NCI-H1105 (cell line): ENCODE data around the gene WDR48.
A peak's percentile ranks its signal among the peaks of the same experiment; 100 is the strongest.
"Not testable (repeated sequence)": the region's sequence is repeated elsewhere in the genome, so short reads cannot be mapped to it uniquely, and the experiment has no call there.

ENCODE experiments used
- DNase-seq: peaks from one replicate; lab custom pipeline; 2025; lab: John Stamatoyannopoulos, UW

Gene WDR48

DNA sequence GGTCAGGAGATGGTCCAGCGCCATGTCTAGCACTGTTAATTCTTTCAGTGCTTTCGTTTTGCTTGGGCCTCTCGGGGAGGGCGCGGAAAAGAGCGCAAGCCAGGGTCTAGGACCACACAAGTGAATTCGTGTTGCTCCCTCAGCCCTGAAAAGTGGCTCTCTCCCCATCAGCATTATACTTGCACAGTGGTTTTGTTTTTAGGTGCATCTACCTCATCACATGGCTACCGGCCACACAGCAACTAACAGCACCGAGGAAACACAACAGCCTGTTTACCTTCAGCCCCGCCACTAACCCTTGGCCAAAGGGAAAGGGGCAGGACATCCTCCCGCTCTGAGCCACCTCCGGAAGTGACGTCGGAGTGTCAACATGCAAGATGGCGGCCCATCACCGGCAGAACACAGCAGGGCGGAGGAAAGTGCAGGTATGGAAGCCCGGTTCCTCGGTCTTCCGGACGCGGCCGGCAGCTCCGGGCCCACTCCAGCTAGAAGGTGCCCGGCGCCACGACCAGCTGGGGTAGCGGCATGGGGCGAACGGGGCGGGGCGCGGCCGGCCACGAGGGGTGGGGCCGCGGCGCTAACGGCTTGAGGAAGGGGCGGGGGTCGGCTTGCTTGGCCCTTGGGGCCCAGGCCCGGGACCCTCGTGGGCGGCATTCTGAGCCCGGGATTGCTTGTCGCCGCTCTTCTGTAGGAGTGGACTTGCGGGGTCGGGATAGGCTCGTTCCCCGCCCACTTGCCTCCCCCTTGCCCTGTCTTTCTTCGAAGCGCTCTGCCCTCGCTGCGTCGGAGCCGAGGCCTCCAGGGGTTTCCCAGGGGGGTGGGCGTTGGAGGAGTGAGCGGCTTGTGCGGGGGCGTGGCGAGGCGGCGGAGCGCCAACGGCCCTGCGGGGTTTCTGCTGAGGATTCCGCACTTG lies at the start of gene WDR48, which contains the start of gene SCN11A:
WDR48 (plus strand) TSS at position 368 of the 913 bp plus-strand sequence; CDS start at position 378, 10 bp downstream.
SCN11A (minus strand) TSS at position 296 of the 913 bp plus-strand sequence. CDS start 101,582 bp downstream, outside the sequence.
- DNase-seq, result peak; percentile 74

DNA sequence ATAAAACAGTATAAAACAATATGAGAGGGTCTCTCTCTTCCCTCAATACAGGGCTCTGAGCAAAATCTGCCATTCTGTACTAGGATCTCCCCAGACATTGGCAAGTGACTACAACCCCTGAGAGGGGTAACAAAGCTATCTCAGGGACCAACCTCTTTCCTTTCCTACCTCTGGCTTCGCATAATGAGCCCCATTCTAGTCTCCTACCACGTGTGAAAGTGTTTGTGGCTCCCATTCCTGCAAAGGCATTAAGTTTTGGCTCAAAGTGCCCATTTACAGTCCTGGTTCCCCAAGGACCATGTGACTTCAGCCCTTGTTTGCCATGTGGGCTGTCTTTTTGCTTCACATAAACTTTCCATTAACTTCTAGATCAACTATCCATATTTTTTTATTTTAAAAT lies 46.5 kb upstream of the WDR48 start:
- no peak for DNase-seq

DNA sequence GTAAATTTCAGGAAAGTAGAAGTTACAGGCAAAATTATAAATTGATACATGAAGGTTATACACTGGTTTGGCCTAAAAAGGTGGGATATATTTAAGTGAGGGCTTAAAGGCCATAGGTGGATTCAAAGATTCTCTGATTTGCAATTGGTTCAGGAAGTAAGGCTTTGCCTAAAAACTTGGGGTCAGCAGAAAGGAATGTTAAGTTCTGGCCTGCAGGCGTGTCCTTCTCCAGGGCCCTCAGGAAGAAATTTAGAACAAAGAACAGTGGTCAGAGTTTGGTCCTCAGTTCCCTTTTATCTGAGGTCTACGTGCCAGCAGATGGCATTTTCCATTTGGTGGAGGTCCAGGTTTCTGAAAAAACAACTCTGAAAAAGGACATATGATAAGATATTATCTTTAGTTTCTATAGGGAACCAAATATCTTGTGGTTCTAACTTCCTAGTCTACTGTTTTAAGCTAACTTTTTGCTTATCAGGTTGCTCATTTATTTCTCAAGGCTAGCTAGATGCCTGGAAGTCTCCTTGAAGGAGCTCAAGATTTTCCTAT lies 40.6 kb upstream of the WDR48 start:
- DNase-seq, result no peak

DNA sequence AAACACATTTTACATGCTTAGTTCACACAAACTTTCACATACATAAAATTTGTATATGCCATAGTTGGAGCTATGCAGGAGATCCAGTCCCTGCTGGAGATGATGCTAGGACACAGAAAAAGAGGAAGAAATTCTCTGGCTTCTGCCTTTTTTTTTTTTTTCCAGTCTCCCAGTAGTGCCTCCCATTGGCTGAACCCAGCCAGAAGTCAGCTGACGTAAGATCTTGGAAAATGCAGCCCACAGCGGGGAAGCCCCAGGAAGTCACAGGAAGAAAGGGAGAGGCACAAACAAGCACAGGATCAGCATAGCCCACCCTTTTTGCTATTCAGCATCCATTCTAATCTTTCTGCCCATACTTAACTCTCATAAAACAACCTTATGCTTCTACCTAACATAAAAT lies 38.5 kb upstream of the WDR48 start:
- no peak for DNase-seq

DNA sequence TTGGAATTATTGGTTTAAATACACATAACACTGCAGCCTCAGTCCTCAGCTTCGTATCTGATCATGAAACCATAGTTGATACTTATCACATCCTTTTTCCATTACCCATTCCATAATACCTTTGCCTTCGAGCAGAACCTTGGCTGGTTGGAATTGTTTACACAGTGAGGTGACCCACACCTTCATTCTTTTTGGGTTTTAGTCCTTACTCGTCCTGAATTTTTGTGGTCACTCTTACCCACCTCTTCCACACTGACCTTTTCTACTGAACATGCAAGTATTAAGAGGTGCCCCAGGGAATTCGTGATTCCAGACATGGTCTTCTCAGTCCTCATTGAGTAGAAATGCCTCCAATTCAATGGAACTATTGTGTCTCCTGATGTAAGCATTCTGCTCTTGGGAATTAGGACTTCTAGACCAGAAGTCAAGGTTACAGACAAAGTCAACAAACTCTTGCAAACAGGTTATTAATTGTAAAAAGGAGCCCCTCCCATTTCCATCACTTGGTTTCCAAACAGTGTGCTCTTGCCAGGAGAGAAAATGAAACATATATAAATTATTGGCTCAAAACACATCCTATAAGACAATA lies 37.8 kb upstream of the WDR48 start:
- no peak for DNase-seq

DNA sequence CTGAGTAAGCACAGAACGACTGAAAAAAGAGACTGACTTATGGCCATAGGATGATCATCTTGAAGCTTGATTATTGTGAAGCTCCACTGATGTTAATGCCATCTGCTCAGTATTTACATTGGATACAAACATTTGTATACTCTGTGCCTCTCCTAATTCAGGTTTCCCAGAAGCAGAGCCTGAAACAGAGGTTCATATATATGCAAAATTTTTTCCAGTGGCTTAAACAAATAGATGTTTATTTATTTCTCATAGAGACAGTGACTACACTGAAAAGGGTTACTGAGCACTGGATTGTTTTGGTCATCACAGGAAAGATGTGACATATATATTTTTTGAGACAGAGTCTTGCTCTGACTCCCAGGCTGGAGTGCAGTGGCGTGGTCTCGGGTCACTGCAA lies 36.4 kb upstream of the WDR48 start:
- no peak for DNase-seq

DNA sequence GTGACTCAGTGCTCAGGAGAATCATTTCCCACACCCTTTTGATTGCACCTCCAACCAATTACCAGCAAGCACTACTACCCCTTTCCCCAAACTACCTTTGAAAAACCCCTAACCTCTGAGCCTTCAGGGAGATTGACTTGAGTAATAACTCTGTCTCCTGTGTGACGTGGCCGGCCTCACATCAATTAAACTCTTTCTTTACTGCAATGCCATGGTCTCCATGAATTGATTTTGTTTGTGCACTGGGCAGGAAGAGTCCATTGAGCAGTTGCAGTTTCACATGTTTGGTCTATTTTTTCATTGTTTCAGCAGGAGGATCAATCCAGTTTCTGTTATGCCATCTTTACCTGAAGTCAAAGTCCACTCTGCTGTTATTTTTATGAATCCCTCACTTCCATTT lies 32.5 kb upstream of the WDR48 start:
- no peak for DNase-seq

DNA sequence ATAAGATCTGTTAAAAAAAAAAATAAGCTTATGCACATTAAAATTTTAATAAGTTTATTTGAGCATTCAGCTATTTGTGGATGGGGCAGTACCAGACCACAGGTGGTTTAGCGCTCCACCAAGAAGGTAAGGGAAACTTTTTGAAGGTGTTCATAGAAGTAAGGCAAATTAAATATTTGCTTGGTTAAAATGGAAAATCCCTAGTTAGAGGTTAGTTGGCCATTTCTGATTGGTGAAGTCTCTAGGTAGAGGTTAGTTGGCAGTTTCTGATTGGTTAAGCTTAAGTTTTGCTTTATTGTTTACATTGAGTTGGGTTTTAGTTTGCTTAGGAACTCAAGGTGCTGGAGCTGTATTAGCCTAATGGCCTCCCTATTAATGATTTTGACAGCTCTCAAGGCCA lies 30.8 kb upstream of the WDR48 start:
- no peak for DNase-seq

DNA sequence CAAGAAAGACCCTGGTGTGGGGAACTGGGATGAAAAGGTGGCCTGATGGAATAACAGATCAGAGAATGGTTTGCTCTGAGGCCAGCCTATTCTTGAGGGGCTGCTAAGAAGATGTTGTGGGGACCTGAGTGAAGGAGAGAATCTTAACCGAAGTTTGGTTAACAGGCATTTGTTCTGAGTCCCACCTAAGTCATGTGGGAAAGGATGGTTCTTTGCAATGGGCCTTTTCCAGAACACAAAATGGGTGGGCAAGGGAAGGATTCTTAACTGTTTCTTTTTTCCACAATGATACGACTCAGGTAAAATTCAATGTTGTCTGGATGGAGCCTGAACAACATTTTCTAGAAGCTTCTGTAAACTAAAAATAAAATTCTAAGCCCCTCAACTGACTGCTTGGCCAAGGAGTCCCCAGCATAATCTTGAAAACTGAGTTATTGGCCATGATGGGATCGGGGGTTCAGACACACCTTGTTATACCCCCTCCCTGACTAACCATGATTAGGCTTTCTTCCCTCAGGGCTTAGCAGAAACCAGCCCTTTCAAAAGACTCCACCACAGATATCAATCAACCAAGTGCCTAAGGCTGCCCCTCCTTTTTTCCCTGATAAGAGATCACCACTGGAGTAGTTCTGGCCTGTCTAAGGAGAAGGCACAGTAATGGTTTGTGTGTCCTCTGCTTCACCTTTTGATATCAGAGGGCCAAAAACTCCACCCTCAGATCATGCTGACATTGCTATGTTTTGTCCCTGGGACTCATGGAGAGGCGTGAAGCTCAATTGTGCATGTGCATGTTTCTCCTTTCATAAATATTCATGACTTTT lies 30.1 kb upstream of the WDR48 start:
- DNase-seq, result no peak

DNA sequence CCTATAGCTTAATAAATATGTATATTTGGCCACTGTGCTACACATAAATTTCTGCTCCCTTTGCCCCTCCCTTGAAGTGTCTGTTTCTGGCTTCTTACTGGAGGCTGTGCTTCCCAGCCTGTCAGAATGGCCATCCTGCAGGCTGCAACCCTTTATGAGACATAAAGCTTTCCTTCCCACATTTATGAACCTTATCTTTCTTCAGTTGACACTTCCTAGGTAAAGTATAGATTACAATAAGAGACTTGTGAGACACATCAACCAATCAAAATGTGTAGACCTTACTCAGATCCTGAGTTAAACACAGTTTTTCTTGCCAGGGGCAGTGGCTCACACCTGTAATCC lies 29.6 kb upstream of the WDR48 start:
- DNase-seq, result no peak

DNA sequence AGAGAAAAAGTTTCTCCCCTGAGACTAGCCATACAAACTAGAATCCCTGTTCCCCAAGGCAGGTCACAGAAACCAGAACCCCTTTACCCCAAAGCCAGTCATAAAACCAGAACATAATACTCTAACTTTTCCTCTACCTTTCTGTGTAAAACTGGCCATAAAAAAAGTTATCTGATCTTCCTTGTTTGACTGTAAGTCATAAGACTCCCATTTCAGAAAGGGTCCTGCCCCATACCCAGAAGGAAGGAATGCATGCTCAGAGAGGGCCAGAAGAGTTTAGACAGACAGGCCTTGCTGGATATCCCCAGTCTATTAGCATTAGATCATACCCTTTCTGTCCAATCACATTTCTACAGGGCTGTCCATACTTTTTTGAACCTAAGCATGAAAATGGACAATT lies 27.3 kb upstream of the WDR48 start:
- DNase-seq, result no peak

DNA sequence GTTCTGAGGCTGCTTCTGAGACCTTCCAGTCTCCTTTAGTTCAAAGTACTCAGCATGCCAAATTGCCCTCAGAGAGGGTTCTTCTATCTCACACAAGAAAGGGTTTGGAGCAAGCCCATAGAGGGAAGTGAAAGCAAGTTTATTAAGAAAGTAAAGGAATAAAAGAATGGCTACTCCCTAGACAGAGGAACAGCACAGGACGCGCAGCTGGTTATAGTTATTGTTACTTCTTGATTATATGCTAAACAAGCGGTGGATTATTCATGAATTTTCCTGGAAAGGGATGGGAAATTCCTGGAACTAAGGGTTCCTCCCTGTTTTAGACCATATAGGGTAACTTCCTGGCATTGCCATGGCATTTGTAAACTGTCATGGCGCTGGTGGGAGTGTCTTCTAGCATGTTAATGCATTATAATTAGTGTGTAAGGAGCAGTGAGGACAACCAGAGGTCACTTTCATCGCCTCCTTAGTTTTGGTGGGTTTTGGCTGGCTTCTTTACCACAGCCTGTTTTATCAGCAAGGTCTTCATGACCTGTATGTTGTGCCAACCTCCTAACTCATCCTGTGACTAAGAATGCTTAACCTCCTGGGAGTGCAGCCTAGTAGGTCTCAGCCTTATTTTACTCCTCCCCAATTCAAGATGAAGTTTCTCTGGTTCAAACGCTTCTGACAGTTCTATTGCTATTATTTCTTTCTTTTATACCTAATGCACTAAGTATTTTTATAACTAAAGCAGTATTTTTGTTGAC lies 26.4 kb upstream of the WDR48 start:
- DNase-seq, result no peak

DNA sequence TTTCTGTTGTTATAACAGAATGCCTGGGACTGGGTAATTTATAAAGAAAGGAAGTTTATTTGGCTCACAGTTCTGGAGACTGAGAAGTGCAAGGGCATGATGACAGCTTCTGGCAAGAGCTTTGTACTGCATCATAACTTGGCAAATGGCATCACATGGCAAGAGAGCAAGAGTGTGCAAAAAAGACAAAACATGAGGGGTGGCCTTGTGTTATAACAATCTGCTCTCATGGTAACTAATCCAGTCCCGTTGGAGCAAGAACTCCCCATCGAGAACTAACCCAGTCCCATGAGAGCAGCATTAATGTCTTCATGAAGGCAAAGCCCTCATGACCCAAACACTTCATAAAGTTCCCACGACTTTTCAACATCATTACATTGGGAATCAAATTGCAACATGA lies 23.3 kb upstream of the WDR48 start:
- DNase-seq, result no peak

DNA sequence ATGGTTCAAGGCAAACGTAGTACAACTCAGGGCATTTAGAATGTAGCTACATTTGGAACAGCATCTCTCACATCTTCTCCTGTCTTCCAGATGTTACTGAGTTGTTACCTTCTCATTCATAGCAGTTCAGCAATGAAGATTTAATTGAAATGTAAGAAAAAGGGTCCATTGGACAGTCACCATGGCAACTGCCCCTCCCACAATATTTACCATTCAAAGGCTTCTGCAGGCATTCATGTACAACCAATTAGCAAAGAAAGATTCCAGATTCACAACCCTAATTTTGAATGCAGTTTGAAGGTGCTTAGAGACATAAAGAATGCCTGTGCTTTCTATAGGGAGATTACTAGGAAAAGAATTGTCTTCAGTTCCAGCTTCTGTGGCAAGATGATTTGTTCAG lies 22.3 kb upstream of the WDR48 start:
- DNase-seq, result no peak

DNA sequence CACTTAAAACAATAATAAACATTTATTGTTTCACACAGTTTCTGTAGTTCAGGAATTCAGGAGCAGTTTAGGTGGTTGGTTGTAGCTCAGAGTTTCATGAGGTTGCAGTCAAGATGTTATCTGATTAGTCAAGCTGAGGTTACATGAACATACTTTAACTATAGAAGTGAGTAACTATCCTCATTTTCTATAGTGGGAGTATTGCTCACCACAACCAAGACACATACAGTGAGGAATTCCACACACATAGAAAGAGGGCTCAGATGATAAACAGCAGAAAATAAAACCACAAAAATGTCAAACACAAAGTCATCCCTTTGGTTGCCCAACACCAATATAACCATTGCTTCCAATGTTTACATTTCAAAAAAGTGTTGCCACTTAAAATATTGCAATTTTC lies 13.7 kb upstream of the WDR48 start:
- DNase-seq, result no peak

DNA sequence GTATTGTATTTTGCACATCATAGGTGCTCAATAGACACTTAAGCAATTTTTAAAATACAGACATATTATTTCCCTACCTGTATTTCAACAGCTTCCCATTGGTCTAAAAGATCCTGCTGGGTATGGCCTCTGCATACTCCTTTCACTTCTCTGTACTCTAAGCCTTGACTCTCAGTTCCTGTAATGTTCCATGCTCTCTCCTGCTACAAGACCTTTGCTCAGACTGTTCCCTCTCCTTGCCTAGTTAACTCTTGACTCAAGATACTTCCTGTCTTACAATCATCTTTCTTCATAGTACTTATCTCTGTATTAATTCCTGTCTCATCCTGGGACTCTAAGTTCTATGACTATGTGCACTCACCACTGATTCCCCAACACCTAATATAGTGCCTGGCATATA lies 1.8 kb upstream of the WDR48 start:
- DNase-seq, result no peak

DNA sequence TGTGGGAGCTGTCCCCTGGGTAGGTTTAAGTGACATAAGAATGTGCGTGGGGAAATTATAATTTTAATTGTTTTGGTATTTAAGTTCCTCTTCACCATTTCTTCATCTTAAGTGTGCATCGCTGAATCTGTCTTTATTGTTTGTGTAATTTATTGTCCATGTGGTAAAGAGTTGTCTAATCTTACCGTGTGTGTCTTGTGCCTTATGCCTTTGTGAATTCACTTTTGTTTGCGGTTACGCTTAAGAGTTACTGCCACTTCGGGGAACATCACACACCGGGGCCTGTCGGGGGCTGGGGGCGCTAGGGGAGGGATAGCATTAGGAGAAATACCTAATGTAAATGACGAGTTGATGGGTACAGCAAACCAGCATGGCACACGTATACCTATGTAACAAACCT lies 767 bp downstream of the WDR48 start:
- DNase-seq, result no peak

DNA sequence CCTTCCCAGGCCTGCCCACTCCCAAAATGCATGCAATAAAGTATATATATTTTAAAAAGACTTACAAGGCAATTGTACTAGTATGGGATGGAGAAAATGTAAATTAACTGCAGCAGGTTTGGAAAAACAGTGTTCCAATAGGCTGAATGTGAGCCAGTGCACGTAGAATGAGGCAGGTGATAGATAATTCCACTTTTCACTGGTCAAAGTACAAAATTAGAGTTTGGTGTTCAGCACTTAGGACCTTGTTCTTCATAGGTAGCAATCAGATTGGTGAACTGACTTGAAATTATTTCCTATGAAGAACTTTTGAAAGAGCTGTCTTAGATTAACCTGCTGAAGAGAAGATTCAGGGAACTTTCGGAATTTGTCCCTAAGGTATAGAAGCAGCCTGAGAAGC lies 1.9 kb downstream of the WDR48 start:
- DNase-seq, result no peak

DNA sequence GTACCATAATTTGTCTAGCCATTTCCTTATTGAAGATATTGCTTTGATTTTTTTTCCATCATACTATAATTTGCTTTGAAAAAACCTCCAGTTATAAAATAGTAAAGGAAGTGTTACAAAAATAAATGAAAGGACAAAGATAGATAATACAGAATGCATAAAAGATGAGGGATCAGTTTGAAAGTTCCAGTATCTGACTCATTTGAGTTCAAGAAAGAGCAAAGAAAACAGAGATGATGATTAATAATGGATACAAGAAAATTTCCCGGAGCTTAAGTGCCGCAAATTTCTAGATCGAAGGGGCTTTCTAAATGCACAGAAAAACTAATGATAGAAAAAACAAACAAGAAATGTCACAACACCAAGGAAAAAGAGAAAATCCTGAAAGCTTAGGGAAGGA lies 4.3 kb downstream of the WDR48 start:
- no peak for DNase-seq

DNA sequence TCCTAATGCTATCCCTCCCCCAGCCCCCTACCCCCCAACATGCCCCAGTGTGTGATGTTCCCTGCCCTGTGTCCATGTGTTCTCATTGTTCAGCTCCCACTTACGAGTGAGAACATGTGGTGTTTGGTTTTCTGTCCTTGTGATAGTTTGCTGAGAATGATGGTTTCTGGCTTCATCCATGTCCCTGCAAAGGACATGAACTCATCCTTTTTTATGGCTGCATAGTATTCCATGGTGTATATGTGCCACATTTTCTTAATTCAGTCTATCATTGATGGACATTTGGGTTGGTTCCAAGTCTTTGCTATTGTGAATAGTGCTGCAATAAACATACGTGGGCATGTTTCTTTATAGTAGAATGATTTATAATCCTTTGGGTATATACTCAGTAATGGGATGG lies 9.4 kb downstream of the WDR48 start:
- DNase-seq, result not testable (repeated sequence)

DNA sequence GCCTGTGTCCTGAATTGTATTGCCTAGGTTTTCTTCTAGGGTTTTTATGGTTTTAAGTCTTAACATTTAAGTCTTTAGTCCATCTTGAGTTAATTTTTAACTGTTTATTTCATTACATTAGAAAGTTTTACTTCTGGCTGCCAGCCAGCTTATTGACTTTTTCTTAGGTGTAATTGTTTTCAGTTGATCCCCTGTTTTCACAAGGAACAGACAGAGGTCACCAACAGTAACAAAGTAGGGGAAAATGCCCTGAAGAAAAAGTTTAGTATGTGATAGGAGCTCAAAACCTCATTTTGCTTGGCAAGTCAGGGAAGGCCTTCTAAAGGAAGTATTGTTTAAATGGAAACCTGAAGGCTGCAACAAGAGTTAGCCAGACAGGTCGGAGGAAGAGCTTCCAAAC lies 10.4 kb downstream of the WDR48 start:
- DNase-seq, result no peak

DNA sequence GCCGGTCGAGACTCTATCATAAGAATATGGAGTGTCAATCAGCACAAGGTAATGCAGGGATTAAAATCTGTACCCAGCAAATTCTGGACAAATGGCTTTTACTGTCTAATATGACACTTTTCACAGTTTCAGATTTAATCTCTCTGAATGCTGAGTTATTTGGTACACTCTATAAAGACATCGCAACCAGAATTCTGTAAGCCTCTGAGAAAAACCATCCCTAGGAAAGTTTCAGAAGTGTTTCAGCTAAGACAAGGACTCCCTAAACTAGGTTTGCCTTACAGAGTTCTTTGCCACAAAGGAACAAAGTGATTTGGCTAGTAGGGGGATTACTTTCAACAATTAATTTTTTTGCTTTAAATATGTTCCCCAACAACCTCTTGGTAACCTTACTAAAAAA lies 11.3 kb downstream of the WDR48 start:
- no peak for DNase-seq
